NCI-H1694 (cell line): ENCODE measurements around the gene DIPK2B.

ENCODE experiments used
- DNase-seq: peaks from one replicate; lab custom pipeline; 2025; lab: John Stamatoyannopoulos, UW

Gene DIPK2B

GRCh38 chrX:45200741-45201234 lies at the start of gene DIPK2B:
Gene DIPK2B (minus strand): TSS chrX:45200876. CDS start chrX:45200826, 50 bp downstream.
- DNase-seq, result no peak

GRCh38 chrX:45240301-45240700 lies 39.6 kb upstream of the DIPK2B start:
- no peak for DNase-seq

GRCh38 chrX:45238489-45238888 lies 37.8 kb upstream of the DIPK2B start:
- no peak for DNase-seq

GRCh38 chrX:45233531-45233930 lies 32.9 kb upstream of the DIPK2B start:
- DNase-seq, result no peak

- DNase-seq, result no peak
Measured at GRCh38 chrX:45232139-45232538, 31.5 kb upstream of the DIPK2B start.

- no peak for DNase-seq
Measured at GRCh38 chrX:45230410-45230809, 29.7 kb upstream of the DIPK2B start.

- no peak for DNase-seq
Measured at GRCh38 chrX:45229348-45229747, 28.7 kb upstream of the DIPK2B start.

GRCh38 chrX:45228126-45228525 lies 27.4 kb upstream of the DIPK2B start:
- no peak for DNase-seq

- DNase-seq, result no peak
Measured at GRCh38 chrX:45208121-45208856, 7.6 kb upstream of the DIPK2B start.

- DNase-seq, result no peak
Measured at GRCh38 chrX:45202171-45202570, 1.5 kb upstream of the DIPK2B start.

- no peak for DNase-seq
Measured at GRCh38 chrX:45198706-45199105, 2.0 kb downstream of the DIPK2B start.

- no peak for DNase-seq
Measured at GRCh38 chrX:45198301-45198700, 2.4 kb downstream of the DIPK2B start.

- DNase-seq, result no peak
Measured at GRCh38 chrX:45196701-45197100, 4.0 kb downstream of the DIPK2B start.

GRCh38 chrX:45191820-45192409 lies 8.8 kb downstream of the DIPK2B start:
- no peak for DNase-seq

GRCh38 chrX:45191383-45191782 lies 9.3 kb downstream of the DIPK2B start:
- no peak for DNase-seq

- DNase-seq, result no peak
Measured at GRCh38 chrX:45187731-45188130, 12.9 kb downstream of the DIPK2B start.

- DNase-seq, result no peak
Measured at GRCh38 chrX:45186643-45187026, 14.0 kb downstream of the DIPK2B start.

- no peak for DNase-seq
Measured at GRCh38 chrX:45184211-45184610, 16.5 kb downstream of the DIPK2B start.

GRCh38 chrX:45172890-45173289 lies 27.8 kb downstream of the DIPK2B start:
- DNase-seq, result no peak

GRCh38 chrX:45166781-45167180 lies 33.9 kb downstream of the DIPK2B start:
- no peak for DNase-seq

GRCh38 chrX:45165726-45166125 lies 35.0 kb downstream of the DIPK2B start:
- no peak for DNase-seq

- DNase-seq, result no peak
Measured at GRCh38 chrX:45164995-45165394, 35.7 kb downstream of the DIPK2B start.

GRCh38 chrX:45164021-45164621 lies 36.6 kb downstream of the DIPK2B start:
- no peak for DNase-seq
